Astrocyte of the cerebellum (primary cell): Measurements from ENCODE around the gene PSEN1.

ENCODE experiments used
- DNase-seq: peaks from one replicate; pipeline ENCODE4 v3.0.0-alpha.2; 2011; ENCODE audit warnings: low read depth
- H3K4me3 ChIP-seq: 2 replicates; pipeline ENCODE4 v1.5.1; 2011; ENCODE audit warnings: mild to moderate bottlenecking, low read depth, low read length, moderate library complexity
- in situ Hi-C: cut with HindIII; loops from 2 replicates; pipeline ENCODE4 v1.10.0; 2017; ENCODE audit warnings: low sequenced_read_pairs
- TF ChIP-seq, protein P1 (sequence below): IDR thresholded peaks from 2 replicates; pipeline ENCODE4 v1.5.1; 2012; ENCODE audit warnings: low read length, low read depth, moderate library complexity, mild to moderate bottlenecking; ENCODE audit errors: missing control alignments

PSEN1 gene

DNA sequence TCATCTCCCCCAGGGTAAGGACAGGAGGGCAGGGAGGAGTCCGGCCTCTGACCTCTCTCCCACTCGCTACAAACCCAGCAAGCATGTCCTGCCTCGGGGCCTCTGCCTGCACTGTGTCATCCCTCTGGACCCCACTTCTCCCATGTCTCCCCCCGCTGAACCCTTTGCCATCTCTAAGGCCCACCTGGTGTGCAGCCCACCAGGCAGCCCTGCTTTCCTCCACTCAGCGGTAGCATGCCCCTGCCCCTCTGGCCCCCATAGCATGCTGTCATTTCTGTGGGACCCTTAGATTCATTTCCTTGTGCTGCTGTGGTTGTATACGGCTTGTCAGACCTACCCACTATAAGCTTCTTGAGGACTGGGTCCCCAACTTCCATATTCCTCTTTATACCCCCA is 118.7 kb downstream of the PSEN1 start:
- no peak for DNase-seq
- H3K4me3 ChIP-seq: no peak overlapping the region
- TF ChIP-seq, protein P1, sequence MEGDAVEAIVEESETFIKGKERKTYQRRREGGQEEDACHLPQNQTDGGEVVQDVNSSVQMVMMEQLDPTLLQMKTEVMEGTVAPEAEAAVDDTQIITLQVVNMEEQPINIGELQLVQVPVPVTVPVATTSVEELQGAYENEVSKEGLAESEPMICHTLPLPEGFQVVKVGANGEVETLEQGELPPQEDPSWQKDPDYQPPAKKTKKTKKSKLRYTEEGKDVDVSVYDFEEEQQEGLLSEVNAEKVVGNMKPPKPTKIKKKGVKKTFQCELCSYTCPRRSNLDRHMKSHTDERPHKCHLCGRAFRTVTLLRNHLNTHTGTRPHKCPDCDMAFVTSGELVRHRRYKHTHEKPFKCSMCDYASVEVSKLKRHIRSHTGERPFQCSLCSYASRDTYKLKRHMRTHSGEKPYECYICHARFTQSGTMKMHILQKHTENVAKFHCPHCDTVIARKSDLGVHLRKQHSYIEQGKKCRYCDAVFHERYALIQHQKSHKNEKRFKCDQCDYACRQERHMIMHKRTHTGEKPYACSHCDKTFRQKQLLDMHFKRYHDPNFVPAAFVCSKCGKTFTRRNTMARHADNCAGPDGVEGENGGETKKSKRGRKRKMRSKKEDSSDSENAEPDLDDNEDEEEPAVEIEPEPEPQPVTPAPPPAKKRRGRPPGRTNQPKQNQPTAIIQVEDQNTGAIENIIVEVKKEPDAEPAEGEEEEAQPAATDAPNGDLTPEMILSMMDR: no peak
- in situ Hi-C loops: no loop called here

DNA sequence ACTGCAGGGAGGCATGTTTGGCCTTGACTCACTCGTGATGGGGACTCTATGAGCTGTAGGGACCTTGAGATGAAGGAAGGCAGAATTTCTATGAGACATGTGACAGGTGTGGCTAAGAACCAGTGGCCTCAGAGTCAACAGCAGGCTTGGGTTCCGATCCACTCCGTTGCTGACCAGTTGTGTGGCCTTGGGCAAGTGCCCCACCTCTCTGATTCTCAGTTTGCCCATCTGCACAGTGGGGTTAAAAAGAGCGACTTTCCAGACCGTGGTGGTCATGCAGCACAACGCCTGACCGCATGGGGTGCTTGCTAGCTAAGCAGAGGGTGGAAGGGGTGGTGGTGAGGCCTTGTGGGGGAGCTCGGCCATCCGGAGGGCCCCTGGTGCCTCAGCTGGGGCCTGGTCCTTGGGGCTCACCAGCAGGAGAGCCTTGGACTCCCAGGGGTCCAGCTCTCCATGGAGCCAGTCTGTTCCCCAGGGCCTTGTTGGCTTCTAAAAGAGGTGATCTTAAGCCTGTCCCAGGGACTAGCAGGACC is 119.5 kb downstream of the PSEN1 start:
- no peak overlapping the region for H3K4me3 ChIP-seq
- DNase-seq: no peak
- in situ Hi-C loops: no loop called here
- TF ChIP-seq, protein P1: no peak

DNA sequence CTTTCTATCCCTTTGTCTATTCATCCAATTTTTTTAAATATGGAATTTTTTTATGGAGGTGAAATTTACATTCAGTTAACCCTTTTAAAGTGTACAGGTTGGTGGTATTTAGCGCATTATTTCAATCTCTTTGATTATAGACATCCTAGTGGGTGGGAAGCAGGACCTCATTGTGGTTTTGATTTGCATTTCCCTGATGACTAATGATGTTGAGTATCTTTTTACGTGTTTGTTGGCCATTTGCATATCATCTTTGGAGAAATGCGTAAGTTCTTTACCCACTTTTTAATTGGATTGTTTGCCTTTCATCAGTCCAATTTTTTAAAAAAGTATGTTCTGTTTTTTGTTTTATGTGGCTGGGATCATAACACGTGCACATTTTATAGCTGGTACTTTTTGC is 121.8 kb downstream of the PSEN1 start:
- in situ Hi-C loops: no loop called here
- H3K4me3 ChIP-seq: no peak overlapping the region
- DNase-seq: no peak
- TF ChIP-seq, protein P1: no peak

DNA sequence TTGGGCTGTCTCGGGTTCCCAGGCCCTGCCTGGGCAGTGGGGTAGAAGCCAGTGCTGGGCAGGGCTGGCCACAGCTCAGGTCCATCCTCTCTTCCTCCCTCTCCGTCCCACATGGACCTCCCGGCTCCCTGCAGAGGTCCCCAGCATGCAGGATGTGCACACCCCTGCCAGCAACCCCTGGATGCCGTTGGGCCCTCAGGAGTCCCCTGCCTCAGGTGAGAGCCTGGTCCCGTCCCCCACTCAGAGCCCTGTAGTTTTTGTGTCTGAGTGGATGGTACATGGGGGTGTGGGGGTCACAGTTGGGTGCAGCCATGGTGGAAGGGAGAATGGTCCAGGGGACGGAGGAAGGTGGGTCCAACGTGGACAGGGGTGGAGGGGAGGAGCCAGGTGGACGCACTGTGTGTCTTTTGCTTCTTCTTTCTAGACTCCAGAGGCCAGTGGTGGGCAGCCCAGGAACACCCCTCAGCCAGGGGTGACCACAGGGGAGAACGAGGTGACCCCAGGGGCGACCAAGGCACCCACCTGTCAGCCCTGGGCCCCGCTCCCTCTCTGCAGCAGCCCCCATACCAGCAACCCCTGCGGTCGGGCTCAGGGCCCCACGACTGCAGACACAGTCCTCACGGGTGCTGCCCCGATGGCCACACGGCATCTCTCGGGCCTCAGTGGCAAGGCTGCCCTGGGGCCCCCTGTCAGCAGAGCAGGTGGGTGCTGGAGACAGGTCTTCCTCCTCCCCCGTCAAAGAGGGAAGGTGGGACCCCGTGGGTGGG is 122.7 kb downstream of the PSEN1 start:
- no peak overlapping the region for H3K4me3 ChIP-seq
- TF ChIP-seq, protein P1: no peak
- in situ Hi-C loops: no loop called here
- DNase-seq: no peak

DNA sequence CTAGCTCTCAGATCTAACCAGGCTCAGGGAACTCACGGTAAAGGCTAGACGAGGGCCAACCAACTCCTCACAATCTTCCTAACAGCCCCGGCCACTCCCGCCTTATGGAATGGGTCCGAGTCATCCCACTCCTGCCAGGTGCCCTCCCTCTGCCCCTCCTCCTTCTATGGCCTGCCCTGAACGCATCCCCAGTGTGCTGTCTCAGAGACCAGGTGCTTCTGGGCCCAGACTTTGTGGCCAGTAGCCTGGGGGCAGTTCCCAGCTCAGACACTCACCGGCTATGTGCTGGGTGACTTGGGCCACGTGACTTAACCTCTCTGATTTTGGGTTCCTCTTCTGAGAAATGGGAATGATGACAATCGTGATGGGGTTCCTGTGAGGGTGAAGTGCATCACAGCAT is 123.5 kb downstream of the PSEN1 start:
- TF ChIP-seq, protein P1: no peak
- no peak overlapping the region for H3K4me3 ChIP-seq
- in situ Hi-C loops: no loop called here
- no peak for DNase-seq

DNA sequence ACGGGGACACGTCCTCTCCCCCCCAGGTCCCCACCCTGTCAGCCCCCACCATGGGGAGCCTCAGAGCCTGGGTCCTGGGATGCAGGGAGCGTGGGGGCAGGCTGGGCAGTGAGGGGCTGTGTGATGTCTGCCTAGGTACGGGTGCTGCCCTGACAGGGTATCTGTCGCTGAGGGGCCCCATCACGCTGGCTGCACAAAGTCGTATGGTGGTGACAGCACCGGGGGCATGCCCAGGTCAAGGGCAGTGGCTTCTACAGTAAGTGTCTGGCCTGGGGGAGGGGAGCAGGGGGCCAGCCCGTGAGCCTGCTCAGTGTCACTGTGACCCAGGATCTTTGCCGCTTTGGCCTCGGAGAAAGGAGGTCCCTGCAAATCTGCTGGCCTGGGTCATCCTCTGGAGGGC is 124.3 kb downstream of the PSEN1 start:
- TF ChIP-seq, protein P1: no peak
- H3K4me3 ChIP-seq: no peak overlapping the region
- no peak for DNase-seq
- in situ Hi-C loops: no loop called here
